ENCODE data around the gene RBM22. TPM values are rescaled to one million over a fixed set of nuclear protein-coding genes. Genes with fewer than 3 reads are reported as not detected.
A peak's percentile ranks its signal among the peaks of the same experiment; 100 is the strongest.

Gene RBM22
- polyA plus RNA-seq, 1 of the 3 experiments (the other 2 are of a cell fraction), result 30.7 TPM

- DNase-seq, result peak; percentile 100
- ChIA-PET CTCF (interaction anchor here (0.6 to 12.2 kb wide), 27 partner anchors 11 to 197 kb away, joined by 3 to 160 read pairs (median 5); partner anchors contain the start of gene SMIM3), POLR2A (interaction anchor here (0.6 to 1.5 kb wide), 6 partner anchors 15 to 96 kb away, joined by 3 to 6 read pairs (median 4); no protein-coding TSS in a partner anchor)
- Histone ChIP-seq H3K9ac (peak overlapping the region; percentile 35; the same call in 1 of the 2 replicates), H4K20me1 (ENCODE audit: insufficient read depth) (no peaks in the 10 kb centered on the region; the same call in 1 of the 2 replicates), H3K4me3 (ENCODE audit: low read depth in 2 of 2, low read length in 1 of 2) (peak overlapping the region; percentile 44 to 52), H3F3A (replicated peaks; ENCODE audit: insufficient read depth) (no peaks in the 10 kb centered on the region), H3K27ac (ENCODE audit: low read depth in 2 of 2, low read length in 1 of 2) (peak overlapping the region in 1 of 2 experiments; percentile 82; a peak in 2 of 4 replicates), H3K4me1 (ENCODE audit: control insufficient read depth in 1 of 2, insufficient read depth in 2 of 2, low read depth in 1 of 2, low read length in 1 of 2) (peaks cover 9 to 55% of the 10 kb centered on the region in 2 experiments), H3K4me2 (peak overlapping the region; percentile 86), H2AFZ (ENCODE audit: low read depth) (peak overlapping the region; percentile 70), H3K9me3 (no peaks in the 10 kb centered on the region), H3K79me2 (ENCODE audit: insufficient read depth) (no peaks in the 10 kb centered on the region), H3K36me3 (replicated peaks in 1 of 2; ENCODE audit: control insufficient read depth in 1 of 2, insufficient read depth in 2 of 2, low read length in 1 of 2) (peaks cover 0 to 7% of the 10 kb centered on the region in 2 experiments), H3K9me2 (no peaks in the 10 kb centered on the region), H3K27me3 (ENCODE audit: insufficient read depth) (no peaks in the 10 kb centered on the region)
- 31% methylated on average over 42 of the region's 99 CpGs for whole genome bisulfite sequencing (ENCODE audit: low lambda C conversion rate)
- TF ChIP-seq CTCF (IDR thresholded peaks at IDR 0.05), result peak; percentile 49
- peak; percentile 25; the same call in 1 of the 2 replicates for TF ChIP-seq TAF1 (IDR thresholded peaks at IDR 0.05; ENCODE audit: borderline replicate concordance, low read depth, low read length)
- peak; percentile 82 for TF ChIP-seq SMC3 (IDR thresholded peaks at IDR 0.05; ENCODE audit: low read depth, low read length)
- peak; percentile 79 for TF ChIP-seq RAD21 (IDR thresholded peaks at IDR 0.05; ENCODE audit: low read length)
- no peak for TF ChIP-seq ELF1 (IDR thresholded peaks at IDR 0.05)
- no peak for TF ChIP-seq CHD2 (IDR thresholded peaks at IDR 0.05; ENCODE audit: low read length, partially characterized antibody)
- TF ChIP-seq IRF3 (IDR thresholded peaks at IDR 0.05; ENCODE audit: low read depth, low read length), result no peak
- TF ChIP-seq POLR2AphosphoS5 (IDR thresholded peaks at IDR 0.05; ENCODE audit: low read depth, low read length), result peak; percentile 29; the same call in 1 of the 2 replicates
- no peak for TF ChIP-seq ZBTB33 (IDR thresholded peaks at IDR 0.05; ENCODE audit: borderline replicate concordance, low read depth)
- TF ChIP-seq EP300 (IDR thresholded peaks at IDR 0.05; ENCODE audit: borderline replicate concordance in 1 of 2, low read depth in 1 of 2, low read length in 1 of 2), result no peak
- TF ChIP-seq NRF1 (IDR thresholded peaks at IDR 0.05; ENCODE audit: low read depth, low read length), result peak; percentile 59
- TF ChIP-seq RCOR1 (IDR thresholded peaks at IDR 0.05; ENCODE audit: low read length), result 0 out of 2 replicates have a peak, but pooled peaks have one; percentile 12
- no peak for TF ChIP-seq NFIC (IDR thresholded peaks at IDR 0.05; ENCODE audit: borderline replicate concordance)
Observed at GRCh38 chr5:150656191-150657132, 44.4 kb downstream of the RBM22 start.

All from SK-N-SH (cell line).